GM19438 (cell line): Measurements from ENCODE around the gene TMEM184C.

Experiments used
- ATAC-seq: cut with Tn5 transposase; IDR thresholded peaks from one replicate; pipeline ENCODE4 v1.9.1; 2021; ENCODE audit warnings: low read depth; ENCODE audit not compliant: unreplicated experiment

The TMEM184C gene

GRCh38 chr4:147717878-147718277 is 100.7 kb downstream of the TMEM184C start:
- peak; percentile 90 for ATAC-seq
